Common myeloid progenitor, CD34-positive (primary cell): Measurements from ENCODE around the gene PLIN4.

Source experiments
- CTCF ChIA-PET: fragments of 350-600 bp; sonication (Branson Sonifier 250); formaldehyde crosslinking; loops from one replicate; lab custom pipeline; 2021; ENCODE audit warnings: antibody characterized with exemption; lab: Charles Lee
- POLR2A ChIA-PET: fragments of 350-600 bp; sonication (Branson Sonifier 250); formaldehyde crosslinking; loops from one replicate; lab custom pipeline; 2021; ENCODE audit warnings: antibody characterized with exemption; lab: Charles Lee
- DNase-seq, 3 donors: peaks; one replicate each; pipeline versions ENCODE4 v3.0.0 to v3.0.0-alpha.2; 2013
- H3K27ac ChIP-seq, 2 experiments: 1 replicate in 1 of 2; 2 replicates in 1 of 2; pipeline ENCODE4 v1.7.0; 2013; ENCODE audit warnings: inconsistent platforms in 2 of 2, low read length in 2 of 2, mild to moderate bottlenecking in 2 of 2, low read depth in 1 of 2, moderate library complexity in 1 of 2; ENCODE audit not compliant: severe bottlenecking in 2 of 2, insufficient read depth in 1 of 2, poor library complexity in 1 of 2
- H3K27me3 ChIP-seq, 5 experiments: replicated peaks in 2 of 5; 1 replicate in 3 of 5; 2 replicates in 2 of 5; pipeline versions ENCODE4 v1.6.1 to v1.7.0; 2013; ENCODE audit warnings: low read length in 4 of 5, mild to moderate bottlenecking in 2 of 5, moderate library complexity in 2 of 5, inconsistent platforms in 1 of 5; ENCODE audit not compliant: insufficient read depth in 5 of 5, control insufficient read depth in 4 of 5
- H3K36me3 ChIP-seq, 4 experiments: 1 replicate in 2 of 4; 2 replicates in 2 of 4; pipeline versions ENCODE4 v1.6.1 to v1.7.0; 2013; ENCODE audit warnings: low read length in 3 of 4, control low read depth in 1 of 4, mild to moderate bottlenecking in 1 of 4; ENCODE audit not compliant: control insufficient read depth in 4 of 4, insufficient read depth in 4 of 4
- H3K4me1 ChIP-seq, 4 experiments: 1 replicate in 3 of 4; 2 replicates in 1 of 4; pipeline versions ENCODE4 v1.6.1 to v1.7.1; 2013; ENCODE audit warnings: low read length in 3 of 4, mild to moderate bottlenecking in 3 of 4, control low read depth in 1 of 4, inconsistent platforms in 1 of 4, moderate library complexity in 1 of 4; ENCODE audit not compliant: control insufficient read depth in 4 of 4, insufficient read depth in 4 of 4; ENCODE audit errors: control extremely low read depth in 1 of 4
- H3K4me3 ChIP-seq, 7 experiments: 1 replicate in 4 of 7; 2 replicates in 3 of 7; pipeline versions ENCODE4 v1.5.1 to v1.7.0; 2013; ENCODE audit warnings: mild to moderate bottlenecking in 7 of 7, low read length in 6 of 7, moderate library complexity in 6 of 7, inconsistent platforms in 2 of 7, low read depth in 2 of 7, control low read depth in 1 of 7; ENCODE audit not compliant: insufficient read depth in 4 of 7, control insufficient read depth in 1 of 7; ENCODE audit errors: extremely low read depth in 1 of 7
- H3K9me3 ChIP-seq, 5 experiments: 1 replicate in 4 of 5; 2 replicates in 1 of 5; pipeline versions ENCODE4 v1.6.1 to v1.7.1; 2013; ENCODE audit warnings: low read length in 4 of 5, mild to moderate bottlenecking in 2 of 5, inconsistent platforms in 1 of 5, low read depth in 1 of 5, moderate library complexity in 1 of 5; ENCODE audit not compliant: control insufficient read depth in 4 of 5, insufficient read depth in 2 of 5; ENCODE audit errors: control extremely low read depth in 1 of 5
- WGBS: methylation state at CpG from one replicate; pipeline ENCODE4 v1.1.5; 2013; ENCODE audit not compliant: insufficient coverage; 5-methylcytosine and 5-hydroxymethylcytosine counted together

The PLIN4 gene

DNA sequence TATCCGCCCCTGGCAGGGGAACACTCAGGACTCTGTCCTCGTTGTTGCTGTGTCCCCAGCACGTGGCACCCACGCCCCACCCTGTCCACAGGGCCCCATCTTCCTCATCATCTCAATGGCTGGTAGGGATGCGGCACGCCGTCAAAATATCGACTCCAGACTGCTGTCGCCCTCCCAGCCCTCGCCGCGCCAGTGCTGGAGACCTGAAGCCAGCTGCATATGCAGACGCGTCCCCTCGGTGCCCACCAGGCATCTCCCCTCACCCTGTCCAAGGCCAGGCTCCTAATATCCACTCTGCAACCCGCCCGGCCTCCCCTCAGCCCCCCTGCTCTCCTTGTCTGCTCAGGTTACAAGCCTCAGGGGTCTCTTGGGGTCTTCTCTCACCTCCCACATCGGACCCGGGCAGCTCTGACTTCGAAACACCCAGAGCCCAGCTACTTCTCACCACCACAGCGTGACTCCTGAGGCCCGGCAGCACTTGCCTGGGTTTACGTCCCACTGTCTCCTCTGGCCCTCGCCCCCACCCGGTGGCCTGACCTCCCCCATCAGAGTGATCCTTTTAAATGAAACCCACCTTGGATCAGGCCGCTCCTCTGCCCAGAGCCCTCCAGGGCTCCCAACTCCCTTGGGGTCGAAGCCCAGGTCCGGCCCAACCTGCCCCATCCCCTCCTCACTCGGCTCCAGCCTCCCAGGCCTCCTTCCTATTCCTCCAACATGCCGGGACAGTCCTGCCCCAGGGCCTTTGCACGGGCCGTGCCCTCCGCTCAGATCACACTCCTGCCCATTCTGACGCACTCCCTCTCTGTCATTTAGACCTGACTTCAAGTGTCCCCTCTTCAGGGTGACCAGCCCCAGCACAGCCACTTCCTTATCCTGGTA, 12.5 kb downstream of the PLIN4 start:
- Histone ChIP-seq H3K27me3 (no peaks in the 10 kb centered on the region), H3K9me3 (no peaks in the 10 kb centered on the region), H3K36me3 (peaks cover 0 to 44% (median 28%) of the 10 kb centered on the region in 4 experiments), H3K4me3 (no peak overlapping the region), H3K4me1 (peaks cover 0 to 9% (median 4%) of the 10 kb centered on the region in 4 experiments), H3K27ac (no peak overlapping the region)
- POLR2A ChIA-PET: no interaction called here
- CTCF ChIA-PET: no interaction called here
- DNase-seq: no peak
- WGBS: 97% methylated on average over 32 of the region's 34 CpGs

- no peak for DNase-seq
- Histone ChIP-seq H3K36me3 (peaks cover 0 to 48% (median 30%) of the 10 kb centered on the region in 4 experiments), H3K27ac (no peak overlapping the region), H3K4me3 (no peak overlapping the region), H3K27me3 (no peaks in the 10 kb centered on the region), H3K9me3 (no peaks in the 10 kb centered on the region), H3K4me1 (peaks cover 0 to 9% (median 4%) of the 10 kb centered on the region in 4 experiments)
- ChIA-PET CTCF (no interaction called here), POLR2A (no interaction called here)
- WGBS: 96% methylated on average over 13 of the region's 15 CpGs
These were observed 13.3 kb downstream of the PLIN4 start for GRCh38 chr19:4504891-4505569.

GRCh38 chr19:4504297-4504701, 14.0 kb downstream of the PLIN4 start:
- Histone ChIP-seq H3K9me3 (no peaks in the 10 kb centered on the region), H3K4me1 (peaks cover 0 to 9% (median 4%) of the 10 kb centered on the region in 4 experiments), H3K4me3 (no peak overlapping the region), H3K36me3 (peaks cover 0 to 53% (median 33%) of the 10 kb centered on the region in 4 experiments), H3K27me3 (no peaks in the 10 kb centered on the region), H3K27ac (no peak overlapping the region)
- no peak for DNase-seq
- ChIA-PET CTCF (no interaction called here), POLR2A (no interaction called here)
- 94% methylated on average over 23 of the region's 23 CpGs for WGBS

DNA sequence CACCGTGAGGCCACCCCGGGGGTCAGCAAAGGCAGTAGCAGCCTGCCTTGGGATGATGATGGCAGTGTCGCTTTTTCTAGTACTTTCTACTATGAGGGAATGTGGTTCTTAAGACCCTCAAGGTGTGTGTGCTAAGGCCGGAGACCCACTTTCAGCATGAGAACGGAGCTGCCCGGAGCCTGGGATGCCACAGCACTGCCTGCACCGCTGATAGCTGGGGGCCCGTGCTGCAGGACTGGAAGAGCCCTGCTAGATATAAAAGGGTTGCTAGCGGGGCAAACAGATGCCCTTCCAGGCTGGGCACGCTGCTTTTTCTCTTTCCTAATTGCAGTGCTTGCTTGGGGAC, 14.5 kb downstream of the PLIN4 start:
- peaks cover 0 to 9% (median 4%) of the 10 kb centered on the region in 4 experiments for H3K4me1 ChIP-seq
- POLR2A ChIA-PET: no interaction called here
- whole genome bisulfite sequencing: 95% methylated on average over 9 of the region's 10 CpGs
- no peak for DNase-seq
- no peak overlapping the region for H3K27ac ChIP-seq
- H3K36me3 ChIP-seq: peaks cover 0 to 55% (median 34%) of the 10 kb centered on the region in 4 experiments
- CTCF ChIA-PET: no interaction called here
- no peaks in the 10 kb centered on the region for H3K27me3 ChIP-seq
- no peaks in the 10 kb centered on the region for H3K9me3 ChIP-seq
- H3K4me3 ChIP-seq: no peak overlapping the region

- ChIA-PET CTCF (interaction anchor here (1.3 kb wide), 1 partner anchor 22 kb away, joined by 3 read pairs; no protein-coding TSS in a partner anchor), POLR2A (no interaction called here)
- Histone ChIP-seq H3K4me3 (no peak overlapping the region), H3K27ac (no peak overlapping the region), H3K36me3 (peaks cover 0 to 60% (median 39%) of the 10 kb centered on the region in 4 experiments), H3K4me1 (peaks cover 0 to 9% (median 4%) of the 10 kb centered on the region in 4 experiments), H3K27me3 (no peaks in the 10 kb centered on the region), H3K9me3 (no peaks in the 10 kb centered on the region)
- no peak for DNase-seq
- 95% methylated on average over 22 of the region's 25 CpGs for WGBS
These were observed 15.0 kb downstream of the PLIN4 start for GRCh38 chr19:4503132-4503824.

- Histone ChIP-seq H3K9me3 (no peaks in the 10 kb centered on the region), H3K27me3 (no peaks in the 10 kb centered on the region), H3K27ac (no peak overlapping the region), H3K4me3 (no peak overlapping the region), H3K4me1 (peaks cover 0 to 9% (median 4%) of the 10 kb centered on the region in 4 experiments), H3K36me3 (peaks cover 0 to 68% (median 45%) of the 10 kb centered on the region in 4 experiments)
- ChIA-PET POLR2A (no interaction called here), CTCF (interaction anchor here (1.3 kb wide), 1 partner anchor 23 kb away, joined by 3 read pairs; no protein-coding TSS in a partner anchor)
- 97% methylated on average over 31 of the region's 37 CpGs for WGBS
- no peak for DNase-seq
These were observed 15.8 kb downstream of the PLIN4 start for GRCh38 chr19:4502282-4503131.
